GM23338 (cell line): ENCODE data around the gene SLC25A15. TPM values are rescaled to one million over a fixed set of nuclear protein-coding genes. Genes with fewer than 3 reads are reported as not detected.

Experiments used
- ATAC-seq: fragments of 200-7000 bp; cut with Tn5 transposase; 3 replicates; pipeline ENCODE4 v1.9.1; 2020
- DNase-seq: peaks from one replicate; pipeline ENCODE4 v3.0.0-alpha.2; 2015; ENCODE audit warnings: low spot score
- H2AFZ ChIP-seq: fragments of 200-600 bp; sonication (generic); 2 replicates; pipeline ENCODE4 v1.8.0; 2016; ENCODE audit warnings: antibody characterized with exemption, mild to moderate bottlenecking, moderate library complexity
- H3F3A ChIP-seq: fragments of 200-600 bp; sonication (generic); replicated peaks from 2 replicates; pipeline ENCODE4 v1.8.0; 2017; ENCODE audit warnings: antibody characterized with exemption, mixed run types, low read depth
- H3K27ac ChIP-seq: fragments of 200-600 bp; sonication (generic); 2 replicates; pipeline ENCODE4 v1.6.1; 2016; ENCODE audit warnings: low read depth
- H3K27me3 ChIP-seq: fragments of 200-600 bp; sonication (generic); 2 replicates; pipeline ENCODE4 v1.8.0; 2016; ENCODE audit warnings: mild to moderate bottlenecking, mixed run types, moderate library complexity; ENCODE audit not compliant: insufficient read depth
- H3K36me3 ChIP-seq: fragments of 200-600 bp; sonication (generic); 2 replicates; pipeline ENCODE4 v1.8.0; 2016; ENCODE audit warnings: mild to moderate bottlenecking; ENCODE audit not compliant: insufficient read depth
- H3K4me1 ChIP-seq: fragments of 200-600 bp; sonication (generic); 2 replicates; pipeline ENCODE4 v1.8.0; 2016; ENCODE audit warnings: mild to moderate bottlenecking, moderate library complexity; ENCODE audit not compliant: insufficient read depth
- H3K4me2 ChIP-seq: fragments of 200-600 bp; sonication (generic); 2 replicates; pipeline ENCODE4 v1.7.1; 2017; ENCODE audit warnings: mixed run types
- H3K4me3 ChIP-seq: fragments of 200-600 bp; sonication (generic); 2 replicates; pipeline ENCODE4 v1.6.1; 2016; ENCODE audit warnings: mixed run types
- H3K79me2 ChIP-seq: fragments of 200-600 bp; sonication (generic); replicated peaks from 2 replicates; pipeline ENCODE4 v1.8.0; 2017; ENCODE audit warnings: mild to moderate bottlenecking; ENCODE audit not compliant: insufficient read depth
- H3K9me2 ChIP-seq: fragments of 200-600 bp; sonication (generic); 2 replicates; pipeline ENCODE4 v1.8.0; 2017; ENCODE audit not compliant: insufficient read depth
- H4K20me1 ChIP-seq: fragments of 200-600 bp; sonication (generic); replicated peaks from 2 replicates; pipeline ENCODE4 v1.8.0; 2017; ENCODE audit warnings: mild to moderate bottlenecking; ENCODE audit not compliant: insufficient read depth
- H3K27ac Mint-ChIP-seq: 2 replicates; pipeline ENCODE4 v1.8.0; 2020; ENCODE audit warnings: inconsistent platforms, mild to moderate bottlenecking, moderate library complexity, mixed read lengths
- H3K27me3 Mint-ChIP-seq: 3 replicates; pipeline ENCODE4 v1.8.0; 2022; ENCODE audit warnings: low read depth, mild to moderate bottlenecking, moderate library complexity, mixed read lengths, inconsistent platforms; ENCODE audit not compliant: insufficient read depth, poor library complexity
- H3K36me3 Mint-ChIP-seq: 3 replicates; pipeline ENCODE4 v1.8.0; 2021; ENCODE audit warnings: low read depth, mild to moderate bottlenecking, inconsistent platforms, moderate library complexity, mixed read lengths
- H3K4me1 Mint-ChIP-seq: 3 replicates; pipeline ENCODE4 v1.8.0; 2020; ENCODE audit warnings: mild to moderate bottlenecking, inconsistent platforms, mixed read lengths
- H3K4me3 Mint-ChIP-seq: 3 replicates; pipeline ENCODE4 v1.8.0; 2021; ENCODE audit warnings: moderate library complexity, mild to moderate bottlenecking, inconsistent platforms, mixed read lengths
- H3K9me3 Mint-ChIP-seq: 3 replicates; pipeline ENCODE4 v1.8.0; 2020; ENCODE audit warnings: moderate library complexity, mild to moderate bottlenecking, inconsistent platforms, mixed read lengths
- CREB1 ChIP-seq: fragments of 250-450 bp; sonication (Bioruptor Pico); IDR thresholded peaks from 2 replicates; pipeline ENCODE4 v1.5.0; 2020; ENCODE audit warnings: low read depth, mild to moderate bottlenecking, moderate library complexity
- ETS1 ChIP-seq: IDR thresholded peaks from 2 replicates; pipeline ENCODE4 v1.6.1; 2016; ENCODE audit warnings: antibody characterized with exemption
- EZH2 ChIP-seq: fragments of 200-600 bp; sonication (generic); IDR thresholded peaks from one replicate; pipeline ENCODE4 v1.8.0; 2017; ENCODE audit warnings: antibody characterized with exemption, mild to moderate bottlenecking, low read depth; ENCODE audit not compliant: unreplicated experiment
- STAT1 ChIP-seq: IDR thresholded peaks from one replicate; pipeline ENCODE4 v1.6.1; 2016; ENCODE audit warnings: antibody characterized with exemption; ENCODE audit not compliant: unreplicated experiment
- ZNF114 ChIP-seq: fragments of 250-450 bp; sonication (Bioruptor Pico); IDR thresholded peaks from 2 replicates; pipeline ENCODE4 v1.5.0; 2020; ENCODE audit warnings: mild to moderate bottlenecking, moderate library complexity
- ZNF331 ChIP-seq: fragments of 250-450 bp; sonication (Bioruptor Pico); IDR thresholded peaks from 2 replicates; pipeline ENCODE4 v1.5.0; 2020; ENCODE audit warnings: low read depth, mild to moderate bottlenecking, moderate library complexity
- polyA plus RNA-seq: library from polyadenylated mRNA; unstranded; fragments of >200 nt; fragmentation: Nextera tagmentation; extraction: Ambion mirVana; gene quantifications from 2 replicates; pipeline ENCODE4 v1.2.1, GENCODE V29; 2016
- total RNA-seq: library from RNA; depleted of rRNA; stranded (reverse); fragments of >200 nt; shearing (Covaris generic); gene quantifications from 2 replicates; pipeline ENCODE4 v1.2.3, GENCODE V29; 2014
- TF ChIP-seq, protein P1 (sequence below): IDR thresholded peaks from one replicate; pipeline ENCODE4 v1.6.1; 2018; ENCODE audit warnings: antibody characterized with exemption; ENCODE audit not compliant: unreplicated experiment

The SLC25A15 gene
- total and polyA plus RNA-seq, 2 experiments from 2014 or later: 6.5 to 32.6 TPM

GRCh38 chr13:40796649-40797048, 7.2 kb downstream of the SLC25A15 start:
- no peak overlapping the region for H3K4me3 ChIP-seq
- Mint-ChIP-seq H3K4me1 (peaks cover 7% of the 10 kb centered on the region; the same call in 2 of the 3 replicates), H3K27me3 (peaks cover 4% of the 10 kb centered on the region), H3K4me3 (no peak overlapping the region), H3K27ac (no peak overlapping the region), H3K36me3 (peaks cover 48% of the 10 kb centered on the region), H3K9me3 (no peaks in the 10 kb centered on the region)
- H3K9me2 ChIP-seq: no peaks in the 10 kb centered on the region
- H3K4me1 ChIP-seq: no peaks in the 10 kb centered on the region
- ATAC-seq: no peak
- no peaks in the 10 kb centered on the region for H3K27me3 ChIP-seq
- H3K36me3 ChIP-seq: peaks cover 5% of the 10 kb centered on the region
- no peak overlapping the region for H3K4me2 ChIP-seq
- no peaks in the 10 kb centered on the region for H4K20me1 ChIP-seq
- no peaks in the 10 kb centered on the region for H3K79me2 ChIP-seq
- no peaks in the 10 kb centered on the region for H3F3A ChIP-seq
- H2AFZ ChIP-seq: no peak overlapping the region
- DNase-seq: no peak
- no peak overlapping the region for H3K27ac ChIP-seq
- TF ChIP-seq ZNF114 (CRISPR knock-in tag) (no peak), ETS1 (no peak), ZNF331 (CRISPR knock-in tag) (no peak)

GRCh38 chr13:40798380-40798779, 9.0 kb downstream of the SLC25A15 start:
- TF ChIP-seq, protein P1, sequence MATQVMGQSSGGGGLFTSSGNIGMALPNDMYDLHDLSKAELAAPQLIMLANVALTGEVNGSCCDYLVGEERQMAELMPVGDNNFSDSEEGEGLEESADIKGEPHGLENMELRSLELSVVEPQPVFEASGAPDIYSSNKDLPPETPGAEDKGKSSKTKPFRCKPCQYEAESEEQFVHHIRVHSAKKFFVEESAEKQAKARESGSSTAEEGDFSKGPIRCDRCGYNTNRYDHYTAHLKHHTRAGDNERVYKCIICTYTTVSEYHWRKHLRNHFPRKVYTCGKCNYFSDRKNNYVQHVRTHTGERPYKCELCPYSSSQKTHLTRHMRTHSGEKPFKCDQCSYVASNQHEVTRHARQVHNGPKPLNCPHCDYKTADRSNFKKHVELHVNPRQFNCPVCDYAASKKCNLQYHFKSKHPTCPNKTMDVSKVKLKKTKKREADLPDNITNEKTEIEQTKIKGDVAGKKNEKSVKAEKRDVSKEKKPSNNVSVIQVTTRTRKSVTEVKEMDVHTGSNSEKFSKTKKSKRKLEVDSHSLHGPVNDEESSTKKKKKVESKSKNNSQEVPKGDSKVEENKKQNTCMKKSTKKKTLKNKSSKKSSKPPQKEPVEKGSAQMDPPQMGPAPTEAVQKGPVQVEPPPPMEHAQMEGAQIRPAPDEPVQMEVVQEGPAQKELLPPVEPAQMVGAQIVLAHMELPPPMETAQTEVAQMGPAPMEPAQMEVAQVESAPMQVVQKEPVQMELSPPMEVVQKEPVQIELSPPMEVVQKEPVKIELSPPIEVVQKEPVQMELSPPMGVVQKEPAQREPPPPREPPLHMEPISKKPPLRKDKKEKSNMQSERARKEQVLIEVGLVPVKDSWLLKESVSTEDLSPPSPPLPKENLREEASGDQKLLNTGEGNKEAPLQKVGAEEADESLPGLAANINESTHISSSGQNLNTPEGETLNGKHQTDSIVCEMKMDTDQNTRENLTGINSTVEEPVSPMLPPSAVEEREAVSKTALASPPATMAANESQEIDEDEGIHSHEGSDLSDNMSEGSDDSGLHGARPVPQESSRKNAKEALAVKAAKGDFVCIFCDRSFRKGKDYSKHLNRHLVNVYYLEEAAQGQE: no peak
- TF ChIP-seq EZH2 (no peak), CREB1 (CRISPR knock-in tag) (no peak), STAT1 (no peak)
- Histone ChIP-seq H3K36me3 (peaks cover 5% of the 10 kb centered on the region), H3K9me2 (no peaks in the 10 kb centered on the region), H3K4me1 (no peaks in the 10 kb centered on the region), H3F3A (no peaks in the 10 kb centered on the region), H3K79me2 (no peaks in the 10 kb centered on the region), H3K4me2 (no peak overlapping the region), H4K20me1 (no peaks in the 10 kb centered on the region), H3K4me3 (no peak overlapping the region), H3K27me3 (no peaks in the 10 kb centered on the region), H2AFZ (no peak overlapping the region), H3K27ac (no peak overlapping the region)
- H3K27me3 Mint-ChIP-seq: peaks cover 4% of the 10 kb centered on the region
- no peaks in the 10 kb centered on the region for H3K9me3 Mint-ChIP-seq
- DNase-seq (no peak), ATAC-seq (no peak)
- peaks cover 48% of the 10 kb centered on the region for H3K36me3 Mint-ChIP-seq
- peaks cover 7% of the 10 kb centered on the region; the same call in 2 of the 3 replicates for H3K4me1 Mint-ChIP-seq
- H3K4me3 Mint-ChIP-seq: no peak overlapping the region
- H3K27ac Mint-ChIP-seq: no peak overlapping the region
